GM21717 (cell line): Measurements from ENCODE around the gene BRD1.
"Not testable (repeated sequence)": the region's sequence is repeated elsewhere in the genome, so short reads cannot be mapped to it uniquely, and the experiment has no call there.

ENCODE experiments used
- ATAC-seq: cut with Tn5 transposase; IDR thresholded peaks from one replicate; pipeline ENCODE4 v1.9.1; 2021; ENCODE audit warnings: mild to moderate bottlenecking, moderate library complexity; ENCODE audit not compliant: unreplicated experiment

Gene BRD1

DNA sequence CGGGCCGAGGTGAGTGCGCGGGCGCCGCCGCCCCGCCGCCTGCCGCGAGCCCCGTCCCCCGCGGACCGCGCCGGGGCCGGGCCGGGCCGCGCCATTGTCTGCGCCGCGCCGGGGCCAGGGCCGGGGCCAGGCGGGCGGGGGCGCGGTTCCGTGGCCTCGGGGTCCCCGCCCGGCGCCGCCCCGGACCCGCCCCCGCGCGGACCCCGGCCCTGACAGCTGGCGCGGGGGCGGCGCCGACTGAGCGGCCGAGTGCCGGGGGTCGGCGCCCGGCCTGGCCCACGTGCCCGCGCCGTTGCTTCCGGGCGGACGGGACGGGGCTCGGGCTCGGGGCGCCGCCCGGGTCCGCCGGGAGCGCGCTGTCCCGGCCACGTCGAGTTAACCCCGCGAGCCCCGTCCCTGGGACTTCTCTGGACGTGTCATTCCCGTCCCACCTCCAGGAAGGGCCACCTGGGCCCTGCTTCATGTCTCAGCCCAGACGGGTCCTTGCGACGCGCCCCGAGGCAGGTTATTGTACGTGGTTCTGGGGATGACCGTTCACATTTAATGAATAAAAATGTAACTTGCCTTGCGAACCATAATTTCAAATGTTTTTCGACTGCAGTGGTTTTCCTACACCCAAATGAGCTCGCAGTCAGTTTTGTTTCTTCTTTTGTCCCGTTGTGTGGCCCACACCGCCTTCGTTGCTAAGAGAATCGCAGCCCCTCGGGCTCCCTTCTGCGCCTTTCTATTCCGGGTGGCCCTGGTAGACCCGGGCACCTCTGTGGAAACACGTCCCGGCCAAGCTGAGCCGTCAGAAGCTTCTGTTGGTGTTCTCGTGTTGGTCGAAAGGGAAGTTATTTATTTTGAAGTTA is 26.5 kb upstream of the BRD1 start:
- ATAC-seq = peak; percentile 6

DNA sequence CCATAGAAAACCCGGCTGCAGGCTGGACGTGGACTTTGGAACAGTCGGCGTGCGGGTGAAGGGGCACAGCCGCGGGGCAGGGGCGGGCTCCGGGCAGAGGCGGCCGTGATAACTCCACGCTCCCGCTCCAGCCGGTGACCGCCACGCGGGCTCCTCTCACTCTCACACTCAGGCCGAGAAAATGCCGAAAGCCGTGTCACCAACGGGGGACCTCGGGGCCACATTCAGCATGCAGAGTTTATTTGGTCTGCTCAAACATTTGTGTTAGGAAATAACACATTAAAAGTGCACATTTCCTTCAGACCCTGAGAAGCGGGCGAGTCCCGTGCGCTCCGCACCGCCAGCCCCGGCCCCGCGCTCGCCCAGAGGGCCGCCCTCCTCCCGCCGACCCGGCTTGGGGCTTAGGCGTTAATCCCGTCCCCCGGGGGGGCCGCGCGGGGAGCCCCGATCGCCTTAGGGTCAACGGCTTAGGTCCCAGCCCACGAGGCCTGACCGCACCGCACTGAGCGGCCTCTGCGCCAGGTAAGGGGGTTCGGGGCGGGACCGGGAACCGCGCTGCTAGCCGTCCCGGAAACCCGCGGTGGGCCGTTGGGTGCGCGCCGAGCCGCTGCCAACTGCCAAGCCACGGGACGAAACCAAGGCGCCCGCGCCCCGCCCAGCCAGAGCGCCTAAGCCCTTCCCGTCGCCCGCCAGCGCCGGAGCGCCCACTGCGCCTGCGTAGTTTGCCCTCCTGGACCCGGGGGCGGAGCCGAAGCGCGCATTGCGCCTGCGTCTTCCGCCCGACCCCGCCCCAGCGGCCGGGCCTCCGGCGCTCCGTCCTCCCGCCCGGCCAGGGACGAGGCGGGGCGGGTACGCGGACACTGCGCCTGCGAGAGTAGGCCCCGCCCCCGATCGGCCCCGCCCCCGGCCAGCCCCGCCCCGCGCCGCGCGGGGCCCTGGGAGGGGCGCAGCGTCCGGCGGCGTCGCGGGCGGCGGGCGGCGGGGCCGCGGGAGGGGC is 25.5 kb upstream of the BRD1 start, which contains the start of gene ZBED4:
ZBED4 (plus strand) TSS at position 947 of the 997 bp plus-strand sequence. CDS start 29,819 bp downstream, outside the sequence.
- ATAC-seq = peak; percentile 51

DNA sequence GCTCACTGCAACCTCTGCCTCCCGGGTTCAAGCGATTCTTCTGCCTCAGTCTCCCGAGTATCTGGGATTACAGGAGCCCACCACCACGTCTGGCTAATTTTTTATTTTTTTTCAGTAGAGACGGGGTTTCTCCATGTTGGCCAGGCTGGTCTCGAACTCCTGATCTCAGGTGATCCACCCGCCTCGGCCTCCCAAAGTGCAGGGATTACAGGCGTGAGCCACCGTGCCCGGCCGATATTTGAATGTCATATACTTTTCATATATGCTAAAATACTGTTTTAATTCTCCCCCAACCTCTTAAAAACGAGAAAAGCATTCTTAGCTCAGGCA is 24.9 kb upstream of the BRD1 start:
- not testable (repeated sequence) for ATAC-seq

DNA sequence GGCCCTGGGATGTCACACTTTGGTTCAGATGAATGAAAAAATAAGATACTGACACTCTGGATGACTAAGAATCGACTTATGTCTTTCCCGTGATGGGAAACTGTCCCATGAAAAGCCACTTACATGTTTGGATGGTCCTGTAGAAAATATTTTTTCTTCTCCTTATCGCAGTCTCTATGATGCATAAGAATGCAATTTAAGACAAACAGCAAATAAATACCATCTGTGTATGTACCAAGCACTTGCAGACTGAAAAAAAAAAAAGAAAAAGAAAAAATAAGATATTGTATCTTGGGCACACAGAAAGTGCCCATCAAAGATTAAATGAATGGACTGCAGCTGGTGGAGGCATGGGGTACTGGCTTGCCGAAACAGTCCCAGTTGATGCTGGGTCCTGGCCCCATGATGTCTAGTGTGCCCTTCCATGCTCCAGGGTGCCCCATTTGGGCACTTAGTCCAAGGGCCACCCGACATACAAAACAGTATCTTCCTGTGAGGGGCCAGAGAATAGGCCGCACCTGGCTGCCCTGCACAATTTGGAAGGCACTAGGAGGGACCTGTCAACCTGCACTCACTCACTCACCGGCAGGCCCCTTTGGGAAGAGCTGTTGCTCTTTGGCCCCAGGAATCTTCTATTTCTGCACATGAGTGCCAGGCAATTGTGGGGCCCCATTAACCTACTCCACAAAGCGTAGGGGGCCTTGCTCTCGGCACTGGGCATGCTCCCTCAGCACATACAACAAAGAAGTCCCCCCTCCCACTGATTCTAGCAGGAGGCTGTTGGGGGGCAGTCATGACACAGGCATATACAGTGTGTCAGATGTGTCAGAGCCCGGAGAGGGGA is 23.5 kb upstream of the BRD1 start:
- no peak for ATAC-seq

DNA sequence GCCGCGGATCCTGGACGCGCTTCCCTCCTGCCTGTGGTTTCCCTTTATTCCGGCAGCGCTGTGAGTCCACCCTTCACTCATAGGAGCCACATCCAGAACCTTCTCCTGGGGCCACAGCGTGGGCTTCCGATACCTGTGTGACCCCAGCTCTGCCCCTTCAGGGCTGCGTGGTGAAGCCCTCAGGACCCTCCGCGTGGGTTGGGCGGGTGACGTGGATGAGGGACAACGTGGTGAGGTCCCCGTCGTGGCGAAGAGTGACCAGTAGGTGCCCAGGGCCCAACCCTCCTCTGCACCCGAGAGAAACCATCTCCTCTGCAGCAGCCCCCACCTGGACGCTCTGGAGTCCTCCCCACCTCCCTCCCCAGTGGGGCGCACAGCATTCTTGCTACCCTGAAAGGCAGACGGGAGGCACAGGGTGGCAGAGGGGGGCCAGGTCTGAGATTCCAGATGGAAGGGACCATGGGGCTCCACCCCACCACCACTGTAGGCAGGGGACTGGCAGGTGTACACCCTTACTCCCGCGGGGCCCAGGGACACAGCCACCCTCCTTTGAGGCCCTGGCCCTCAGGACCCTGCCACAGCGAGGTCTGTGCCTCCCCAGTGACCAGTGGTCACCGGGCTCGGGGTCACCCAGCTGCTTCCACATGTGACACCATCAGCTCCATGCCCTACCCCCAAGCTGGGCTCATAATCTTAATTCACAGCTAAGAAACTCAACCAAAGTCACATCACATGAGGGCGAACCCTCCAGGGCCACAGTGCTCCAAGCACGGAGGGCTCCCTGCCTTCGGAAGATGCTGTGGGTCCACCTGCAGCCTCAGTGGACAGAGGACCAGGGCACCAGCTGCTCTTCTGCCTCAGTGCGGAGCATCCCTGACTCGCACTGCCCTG is 22.6 kb upstream of the BRD1 start:
- no peak for ATAC-seq

DNA sequence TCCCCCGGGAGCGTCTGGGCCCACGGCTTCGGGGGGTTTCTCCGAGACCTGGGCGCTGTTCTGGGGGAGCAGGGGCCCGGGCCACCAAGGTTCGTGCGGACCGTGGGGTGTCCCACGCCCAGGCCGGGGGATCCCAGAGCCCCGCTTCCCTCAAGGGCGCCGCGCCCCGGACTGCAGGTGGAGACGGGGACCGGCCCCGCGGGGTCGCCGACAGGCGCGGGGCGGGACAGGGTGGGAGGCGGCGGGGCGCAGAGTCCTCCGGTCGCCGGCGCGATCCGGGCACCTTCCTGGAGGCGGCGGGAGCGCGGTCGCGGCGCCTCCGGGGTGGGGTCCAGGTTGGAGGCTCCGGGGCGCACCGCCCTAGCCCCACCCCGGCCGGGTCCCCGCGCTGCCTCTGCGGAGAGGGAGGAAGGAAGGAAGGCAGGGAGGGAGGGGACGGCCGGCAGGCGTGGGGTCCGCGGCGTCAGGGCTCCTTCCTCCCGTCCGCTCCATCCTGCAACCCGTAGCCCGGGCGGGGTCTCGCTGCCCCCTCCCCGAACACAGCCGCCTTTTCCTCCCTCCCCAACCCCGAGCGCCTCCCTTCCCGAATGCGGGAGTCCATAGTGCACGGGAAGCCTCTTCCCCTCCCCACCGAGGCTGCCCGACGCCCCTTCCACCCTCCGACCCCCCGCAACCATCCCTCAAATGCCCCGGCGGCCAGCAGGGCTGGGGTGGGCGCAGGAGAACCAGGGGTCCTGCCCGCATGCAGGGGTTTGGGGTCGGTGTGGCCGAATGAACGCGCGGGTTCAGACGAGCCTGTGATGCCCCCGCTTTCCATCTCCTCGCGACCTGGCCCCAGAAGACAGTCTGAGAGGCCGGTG is 21.7 kb upstream of the BRD1 start:
- no peak for ATAC-seq

DNA sequence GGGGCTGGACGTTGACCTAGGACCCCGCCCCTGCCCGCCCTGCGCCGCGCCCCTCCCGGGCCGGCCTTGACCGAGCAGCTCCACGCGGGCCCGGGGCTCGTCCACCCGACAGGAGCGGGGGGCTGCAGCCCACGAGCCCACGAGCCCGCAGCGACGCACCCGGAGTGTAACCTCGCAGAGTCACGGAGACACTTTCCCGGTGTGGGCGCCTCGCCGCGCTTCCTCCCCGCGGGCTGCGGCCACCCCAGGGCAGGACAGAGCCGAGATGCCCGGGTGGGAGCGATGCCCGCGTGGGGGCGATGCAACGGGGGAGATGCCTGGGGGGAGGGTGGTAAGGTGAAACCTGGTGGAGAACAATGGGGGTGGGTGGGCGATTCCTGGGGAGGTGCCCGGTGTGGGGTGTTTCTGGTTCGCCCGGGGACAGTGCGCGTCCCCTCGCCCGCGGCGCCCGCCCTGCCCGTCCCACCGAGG is 21.1 kb upstream of the BRD1 start:
- no peak for ATAC-seq

DNA sequence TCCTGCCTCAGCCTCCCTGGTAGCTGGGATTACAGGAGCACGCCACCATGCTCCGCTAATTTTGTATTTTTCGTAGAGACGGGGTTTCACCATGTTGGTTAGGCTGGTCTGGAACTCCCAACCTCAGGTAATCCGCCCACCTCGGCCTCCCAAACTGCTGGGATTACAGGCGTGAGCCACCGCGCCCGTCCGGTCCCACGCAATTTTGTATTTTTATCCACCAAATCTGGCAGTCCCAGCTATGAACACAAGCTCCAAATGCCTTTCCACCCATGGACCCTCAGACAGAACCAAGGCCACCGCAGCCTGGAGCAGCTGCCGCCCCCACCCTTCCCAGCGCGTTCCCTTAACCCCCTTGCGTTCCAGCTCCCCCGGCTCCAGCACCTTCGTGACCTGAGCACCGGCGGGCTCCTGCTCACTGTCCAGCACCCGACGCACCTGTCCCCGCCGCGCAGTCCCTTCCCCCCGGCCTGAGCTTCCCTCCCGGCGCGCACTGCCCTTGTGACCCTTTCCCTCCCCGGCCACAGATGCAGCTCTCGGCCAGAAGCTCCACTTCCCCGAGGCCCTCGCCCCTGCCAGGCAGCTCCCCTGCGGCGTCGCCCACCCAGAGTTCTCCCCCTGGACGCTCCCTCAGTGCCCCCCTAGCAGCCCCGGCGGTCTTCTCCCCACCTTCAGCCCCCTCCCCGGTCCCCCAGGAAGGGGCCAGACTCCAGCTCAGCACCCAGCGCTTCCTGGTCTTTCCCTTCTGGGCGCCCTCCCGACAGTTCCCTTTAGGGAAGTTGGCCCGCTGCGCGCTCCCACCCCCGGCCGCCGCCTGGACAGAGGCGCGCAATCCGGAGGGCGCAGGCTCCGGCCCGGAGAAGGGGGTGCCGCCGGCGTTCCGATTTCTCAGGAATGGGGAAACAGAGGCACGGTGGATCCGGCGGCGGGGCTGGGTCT is 20.3 kb upstream of the BRD1 start:
- no peak for ATAC-seq

DNA sequence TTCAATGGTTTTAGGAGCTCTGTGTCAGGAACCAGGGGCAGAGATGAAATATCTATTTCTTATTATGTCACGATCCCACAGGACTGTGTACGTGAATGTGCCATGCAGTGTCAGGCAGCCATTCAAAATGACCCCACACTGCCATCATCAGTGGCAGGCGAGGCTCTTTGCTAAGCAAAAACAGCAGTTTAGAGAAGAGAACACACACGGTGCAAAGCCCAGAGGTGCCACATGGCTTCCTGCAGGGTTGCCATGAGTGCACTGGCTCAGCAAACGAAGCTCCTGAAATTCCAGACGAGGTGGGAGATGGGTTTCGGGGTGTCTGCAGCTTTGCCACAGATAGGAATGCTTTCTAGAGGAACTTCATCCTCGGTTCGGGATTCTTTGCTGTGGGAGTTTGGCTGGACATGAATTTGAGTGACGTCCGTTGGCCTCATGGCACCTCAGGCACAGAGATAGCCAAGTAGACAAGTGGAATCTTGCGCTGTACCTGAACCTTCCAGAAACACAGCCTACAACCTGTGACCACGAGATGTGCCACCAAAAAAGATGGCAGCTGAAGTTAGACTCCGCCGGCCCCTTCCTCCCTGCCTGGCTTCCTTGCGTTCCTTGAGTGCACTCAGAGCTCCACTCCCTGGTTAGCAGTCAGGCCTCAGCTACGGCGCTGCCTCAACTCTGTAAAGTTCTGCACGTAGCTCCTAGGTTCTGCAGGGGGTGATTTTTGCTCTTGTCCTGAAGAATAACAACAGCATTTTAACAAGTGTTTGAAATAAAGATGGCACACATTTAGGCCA is 18.2 kb upstream of the BRD1 start:
- no peak for ATAC-seq

DNA sequence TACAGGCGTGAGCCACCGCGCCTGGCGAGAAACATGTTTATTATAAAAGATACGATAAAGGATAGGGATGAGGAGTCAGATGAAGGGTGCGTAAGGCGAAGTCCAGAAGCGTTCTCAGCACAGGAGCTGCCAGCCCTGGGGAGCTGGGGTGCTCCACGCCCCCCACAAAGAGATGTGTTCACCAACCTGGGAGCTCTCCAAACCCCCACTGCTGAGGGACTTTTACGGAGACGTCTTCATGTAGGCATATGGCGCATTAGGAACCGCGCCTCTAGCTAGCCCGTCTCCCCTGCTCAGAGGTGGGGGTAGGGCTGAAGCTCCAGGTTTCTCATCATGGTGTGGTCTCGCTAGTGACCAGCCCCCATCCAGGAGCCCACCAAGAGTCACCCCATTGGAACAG is 17.6 kb upstream of the BRD1 start:
- ATAC-seq = no peak

DNA sequence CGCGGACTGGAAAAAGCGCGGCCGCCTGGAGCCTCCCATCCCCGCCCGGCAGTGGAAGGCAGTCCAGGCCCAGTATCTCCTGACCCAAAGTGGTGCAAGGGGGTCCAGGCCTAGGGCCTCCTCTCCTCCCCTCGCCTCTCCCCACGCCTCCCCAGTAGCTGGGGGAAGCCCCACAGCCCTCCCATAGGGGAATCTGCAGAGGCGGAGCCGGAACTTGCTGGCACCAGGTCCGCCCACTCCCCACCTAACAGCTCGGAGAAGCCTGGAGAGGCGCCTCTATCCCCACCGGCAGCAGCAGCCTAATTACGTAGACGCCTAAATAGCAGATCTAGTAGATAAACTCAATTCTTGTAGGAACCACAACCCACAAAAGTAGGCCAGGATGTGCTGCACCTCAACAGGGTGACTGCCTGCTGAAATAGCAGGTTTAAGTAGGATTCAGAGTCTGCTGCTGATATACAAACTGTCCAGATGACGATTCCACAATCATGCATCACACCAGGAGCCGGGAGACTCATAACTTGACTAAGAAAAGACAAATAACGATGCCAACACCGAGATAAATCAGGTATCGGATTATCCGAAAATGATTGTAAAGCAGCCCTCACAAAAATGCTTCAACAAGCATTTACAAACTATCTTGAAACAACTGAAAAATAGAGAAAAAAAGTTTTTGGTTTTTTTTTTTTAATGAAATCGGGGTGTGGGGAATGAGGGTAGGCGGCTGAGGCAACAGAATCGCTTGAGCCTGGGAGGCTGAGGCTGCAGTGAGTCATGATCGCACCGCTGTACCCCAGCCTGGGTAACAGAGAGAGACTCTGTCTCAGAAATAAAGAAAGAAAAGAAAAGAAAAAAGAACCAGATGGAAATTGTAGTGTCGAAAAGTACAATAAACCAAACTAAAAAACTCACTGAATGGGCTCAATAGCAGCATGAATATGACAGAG is 11.4 kb upstream of the BRD1 start:
- ATAC-seq = no peak

DNA sequence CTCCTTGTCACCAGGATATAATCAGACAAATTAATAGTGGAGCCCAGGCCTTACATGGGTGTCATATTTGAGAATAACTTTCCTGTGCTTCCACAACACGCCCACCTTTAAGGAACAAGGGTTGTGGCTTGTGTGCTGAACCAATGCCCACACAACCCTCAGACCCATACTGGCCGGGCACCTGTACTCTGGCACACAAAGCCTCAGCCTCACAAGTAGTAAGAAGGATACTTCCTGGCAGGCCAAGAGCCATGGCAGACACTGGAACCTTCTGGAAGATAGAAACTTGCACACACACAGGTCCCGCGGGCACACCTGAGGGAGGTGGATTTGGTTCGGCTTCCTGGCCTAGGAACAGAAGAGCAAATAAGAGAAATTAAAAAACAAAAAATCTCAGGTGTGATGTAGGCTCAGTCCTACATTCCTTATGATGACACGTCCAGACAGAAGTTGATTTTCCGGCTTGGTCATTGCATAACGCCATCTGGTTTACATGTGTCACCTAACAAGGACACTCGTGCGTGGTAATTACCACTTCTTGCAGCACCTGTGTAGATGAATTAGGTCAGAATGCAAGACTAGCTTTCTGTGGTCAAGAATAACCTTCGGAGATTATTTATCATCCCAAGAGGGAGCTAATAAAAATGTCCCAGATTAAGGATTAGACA is 5.8 kb upstream of the BRD1 start:
- ATAC-seq = no peak

DNA sequence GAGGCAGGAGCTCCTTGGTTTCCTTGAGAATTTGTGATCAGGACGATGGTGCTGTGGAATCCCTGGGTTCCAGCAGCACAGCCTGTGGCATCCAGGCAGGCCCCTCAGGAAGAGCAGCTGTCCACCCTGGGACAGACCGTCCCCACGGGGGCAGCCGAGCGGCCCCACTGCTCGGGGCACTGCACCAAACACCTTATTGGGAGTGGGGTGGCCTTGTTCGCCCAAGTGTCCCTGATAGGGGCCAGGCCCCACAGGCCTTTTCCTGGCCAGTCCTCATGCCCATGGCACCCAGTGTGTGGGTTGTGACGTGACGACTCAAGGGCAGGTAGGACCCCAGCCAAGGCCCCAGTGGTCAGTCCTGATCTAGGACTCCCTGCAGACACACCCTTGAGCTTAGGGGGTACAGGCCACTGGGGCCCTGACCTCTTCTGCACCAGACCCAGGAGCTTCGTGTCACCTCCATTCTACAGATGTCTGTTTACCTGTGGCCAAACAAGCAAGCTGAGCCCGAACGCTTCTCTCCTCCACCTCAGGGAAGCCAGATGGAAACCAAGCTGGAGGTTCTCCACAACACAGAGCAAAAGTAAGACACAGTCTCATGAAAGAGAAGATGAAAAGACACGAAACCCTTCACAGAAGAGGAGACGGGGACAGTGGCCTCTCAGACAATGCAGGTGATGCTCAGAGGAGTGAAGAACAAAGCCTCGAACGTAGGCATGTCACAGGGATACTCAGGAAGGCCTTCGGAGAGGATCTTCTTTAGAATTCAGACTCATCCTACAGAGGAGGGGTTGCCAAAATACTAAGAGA is 1.6 kb upstream of the BRD1 start:
- ATAC-seq = no peak

DNA sequence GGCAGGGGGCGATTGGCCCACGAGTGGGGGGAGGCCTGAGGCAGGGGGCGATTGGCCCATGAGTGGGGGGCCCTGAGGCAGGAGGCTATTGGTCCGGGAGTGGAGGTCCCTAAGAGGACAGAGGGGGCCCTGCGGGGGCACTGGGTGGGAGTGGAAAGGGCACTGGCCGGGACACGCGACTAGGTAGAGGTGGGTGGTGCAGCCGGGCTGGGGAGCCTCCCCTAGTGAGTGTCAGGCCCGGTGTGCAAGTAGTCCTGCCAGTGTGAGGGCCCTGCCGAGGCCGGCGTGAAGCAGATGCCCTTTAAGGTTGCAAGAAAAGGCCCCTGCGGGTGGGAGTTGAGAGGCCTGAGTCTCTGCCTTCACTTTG is 909 bp upstream of the BRD1 start:
- ATAC-seq = no peak
